Measurements from ENCODE around the gene VMP1. TPM values are rescaled to one million over a fixed set of nuclear protein-coding genes. Genes with fewer than 3 reads are reported as not detected.

VMP1 gene
- total RNA-seq, 2 experiments from 2014 or later, result 73.6 to 81.1 TPM

- H3K27ac Mint-ChIP-seq, result no peak overlapping the region
- H3K27ac ChIP-seq (ENCODE audit: low read depth in 1 of 2, low read length in 2 of 2), result no peak overlapping the region
- no peaks in the 10 kb centered on the region for H3K9me3 ChIP-seq (ENCODE audit: control insufficient read depth in 1 of 2, insufficient read depth in 1 of 2, low read length in 2 of 2)
- CTCF ChIA-PET, result no interaction called here
- H3K36me3 Mint-ChIP-seq (ENCODE audit: low read depth), result peaks cover 49% of the 10 kb centered on the region
- no peaks in the 10 kb centered on the region for H3K9me3 Mint-ChIP-seq
- ATAC-seq (ENCODE audit: poor library complexity) (no peak), DNase-seq (no peak)
- H3K4me1 ChIP-seq (ENCODE audit: insufficient read depth, low read length), result no peaks in the 10 kb centered on the region
- H3K27me3 Mint-ChIP-seq, result no peaks in the 10 kb centered on the region
- H3K4me1 Mint-ChIP-seq (ENCODE audit: low read depth), result no peaks in the 10 kb centered on the region
- peaks cover 30% of the 10 kb centered on the region for H3K36me3 ChIP-seq (ENCODE audit: insufficient read depth, low read length)
- intact Hi-C loops (cut with DNase I, micrococcal nuclease), result no loop called here
- TF ChIP-seq, protein P1, sequence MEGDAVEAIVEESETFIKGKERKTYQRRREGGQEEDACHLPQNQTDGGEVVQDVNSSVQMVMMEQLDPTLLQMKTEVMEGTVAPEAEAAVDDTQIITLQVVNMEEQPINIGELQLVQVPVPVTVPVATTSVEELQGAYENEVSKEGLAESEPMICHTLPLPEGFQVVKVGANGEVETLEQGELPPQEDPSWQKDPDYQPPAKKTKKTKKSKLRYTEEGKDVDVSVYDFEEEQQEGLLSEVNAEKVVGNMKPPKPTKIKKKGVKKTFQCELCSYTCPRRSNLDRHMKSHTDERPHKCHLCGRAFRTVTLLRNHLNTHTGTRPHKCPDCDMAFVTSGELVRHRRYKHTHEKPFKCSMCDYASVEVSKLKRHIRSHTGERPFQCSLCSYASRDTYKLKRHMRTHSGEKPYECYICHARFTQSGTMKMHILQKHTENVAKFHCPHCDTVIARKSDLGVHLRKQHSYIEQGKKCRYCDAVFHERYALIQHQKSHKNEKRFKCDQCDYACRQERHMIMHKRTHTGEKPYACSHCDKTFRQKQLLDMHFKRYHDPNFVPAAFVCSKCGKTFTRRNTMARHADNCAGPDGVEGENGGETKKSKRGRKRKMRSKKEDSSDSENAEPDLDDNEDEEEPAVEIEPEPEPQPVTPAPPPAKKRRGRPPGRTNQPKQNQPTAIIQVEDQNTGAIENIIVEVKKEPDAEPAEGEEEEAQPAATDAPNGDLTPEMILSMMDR (IDR thresholded peaks at IDR 0.05), result no peak
- H3K4me3 ChIP-seq (ENCODE audit: low read length), result no peak overlapping the region
- no peak overlapping the region for H3K4me3 Mint-ChIP-seq
- no peaks in the 10 kb centered on the region for H3K27me3 ChIP-seq (ENCODE audit: control insufficient read depth in 1 of 2, insufficient read depth in 2 of 2, low read length in 2 of 2)
- POLR2A ChIA-PET, result no interaction called here
These were observed 62.4 kb downstream of the VMP1 start for GRCh38 chr17:59769887-59770286.

GRCh38 chr17:59771093-59771492 is 63.6 kb downstream of the VMP1 start:
- H3K9me3 Mint-ChIP-seq, result no peaks in the 10 kb centered on the region
- Histone ChIP-seq H3K9me3 (ENCODE audit: control insufficient read depth in 1 of 2, insufficient read depth in 1 of 2, low read length in 2 of 2) (no peaks in the 10 kb centered on the region), H3K4me3 (ENCODE audit: low read length) (no peak overlapping the region), H3K36me3 (ENCODE audit: insufficient read depth, low read length) (peaks cover 29% of the 10 kb centered on the region), H3K27me3 (ENCODE audit: control insufficient read depth in 1 of 2, insufficient read depth in 2 of 2, low read length in 2 of 2) (no peaks in the 10 kb centered on the region), H3K4me1 (ENCODE audit: insufficient read depth, low read length) (no peaks in the 10 kb centered on the region), H3K27ac (ENCODE audit: low read depth in 1 of 2, low read length in 2 of 2) (no peak overlapping the region)
- H3K4me1 Mint-ChIP-seq (ENCODE audit: low read depth), result no peaks in the 10 kb centered on the region
- ChIA-PET CTCF (interaction anchor here (1.1 kb wide), 1 partner anchor 82 kb away, joined by 3 read pairs; no protein-coding TSS in a partner anchor), POLR2A (interaction anchor here (1.2 to 1.3 kb wide), 2 partner anchors 18 to 55 kb away, joined by 3 to 4 read pairs; no protein-coding TSS in a partner anchor)
- DNase-seq, result no peak
- H3K4me3 Mint-ChIP-seq, result no peak overlapping the region
- intact Hi-C loops (cut with DNase I, micrococcal nuclease), result no loop called here
- no peak overlapping the region for H3K27ac Mint-ChIP-seq
- TF ChIP-seq, protein P1 (IDR thresholded peaks at IDR 0.05), result no peak
- no peak for ATAC-seq (ENCODE audit: poor library complexity)
- H3K27me3 Mint-ChIP-seq, result no peaks in the 10 kb centered on the region
- peaks cover 50% of the 10 kb centered on the region for H3K36me3 Mint-ChIP-seq (ENCODE audit: low read depth)

- H3K4me3 Mint-ChIP-seq, result no peak overlapping the region
- Histone ChIP-seq H3K9me3 (ENCODE audit: control insufficient read depth in 1 of 2, insufficient read depth in 1 of 2, low read length in 2 of 2) (peaks cover 0 to 6% of the 10 kb centered on the region in 2 experiments), H3K27me3 (ENCODE audit: control insufficient read depth in 1 of 2, insufficient read depth in 2 of 2, low read length in 2 of 2) (no peaks in the 10 kb centered on the region), H3K27ac (ENCODE audit: low read depth in 1 of 2, low read length in 2 of 2) (no peak overlapping the region), H3K4me1 (ENCODE audit: insufficient read depth, low read length) (no peaks in the 10 kb centered on the region), H3K4me3 (ENCODE audit: low read length) (no peak overlapping the region), H3K36me3 (ENCODE audit: insufficient read depth, low read length) (peaks cover 32% of the 10 kb centered on the region)
- peaks cover 16% of the 10 kb centered on the region for H3K4me1 Mint-ChIP-seq (ENCODE audit: low read depth)
- no peaks in the 10 kb centered on the region for H3K27me3 Mint-ChIP-seq
- ChIA-PET CTCF (no interaction called here), POLR2A (interaction anchor here (1.0 kb wide), 1 partner anchor 11 kb away, joined by 4 read pairs; no protein-coding TSS in a partner anchor)
- DNase-seq (no peak), ATAC-seq (ENCODE audit: poor library complexity) (no peak)
- H3K27ac Mint-ChIP-seq, result no peak overlapping the region
- intact Hi-C loops (cut with DNase I, micrococcal nuclease), result no loop called here
- H3K36me3 Mint-ChIP-seq (ENCODE audit: low read depth), result peaks cover 65% of the 10 kb centered on the region
- TF ChIP-seq, protein P1 (IDR thresholded peaks at IDR 0.05), result no peak
- no peaks in the 10 kb centered on the region for H3K9me3 Mint-ChIP-seq
These were observed 68.4 kb downstream of the VMP1 start for GRCh38 chr17:59775786-59776350.
